ENCODE data around the gene SULT1C2. TPM values are rescaled to one million over a fixed set of nuclear protein-coding genes. Genes with fewer than 3 reads are reported as not detected.

Gene SULT1C2
- total and polyA plus RNA-seq, 2 of the 13 experiments (the other 11 are each of a cell fraction or from before 2014, with no cell fraction given): 4.0 to 6.2 TPM

DNA sequence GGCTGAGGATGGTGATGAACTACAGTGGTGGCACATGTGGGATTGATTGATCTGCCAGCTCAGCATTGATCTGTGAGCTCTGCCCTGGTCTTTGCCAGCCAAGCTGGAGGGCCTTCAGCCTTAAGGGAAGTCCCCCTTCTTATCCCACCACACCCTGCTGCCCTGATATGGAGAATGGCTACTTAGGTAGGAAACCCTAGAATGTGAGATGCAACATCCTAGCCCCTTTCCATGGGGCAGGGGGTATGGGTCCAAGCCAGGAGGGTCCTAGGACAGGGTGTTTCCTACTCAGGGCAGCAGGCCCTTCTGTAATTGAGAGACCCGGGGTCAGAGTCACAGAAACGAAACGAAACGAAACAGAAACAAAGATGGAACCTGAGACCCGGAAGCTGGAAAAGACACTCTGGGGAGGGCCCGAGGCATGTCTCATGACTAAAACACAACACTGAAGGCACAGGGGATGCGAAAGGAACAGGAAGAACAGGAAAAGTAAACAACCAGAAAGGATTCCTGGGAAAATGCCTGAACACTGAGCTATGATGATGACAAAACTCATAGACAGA lies 16.9 kb upstream of the SULT1C2 start (continued):
- TF ChIP-seq ZNF234 (CRISPR knock-in tag; conservative IDR thresholded peaks at IDR 0.05) (no peak), SRSF4 (IDR thresholded peaks at IDR 0.05; ENCODE audit: low read depth, low read length, poor library complexity, severe bottlenecking) (no peak), KAT2B (IDR thresholded peaks at IDR 0.05; ENCODE audit: borderline replicate concordance, low read depth, low read length) (no peak), REL (CRISPR knock-in tag; conservative IDR thresholded peaks at IDR 0.05) (no peak), NR1H2 (CRISPR knock-in tag; IDR thresholded peaks at IDR 0.05; ENCODE audit: borderline replicate concordance, low read depth) (no peak), ZNF879 (CRISPR knock-in tag; IDR thresholded peaks at IDR 0.05) (no peak), WIZ (CRISPR knock-in tag; IDR thresholded peaks at IDR 0.05) (no peak), ZNF33B (CRISPR knock-in tag; IDR thresholded peaks at IDR 0.05) (no peak), MYNN (CRISPR knock-in tag; IDR thresholded peaks at IDR 0.05; ENCODE audit: low read depth) (no peak), TCF7 (IDR thresholded peaks at IDR 0.05; ENCODE audit: low read depth) (no peak), ZNF350 (CRISPR knock-in tag; IDR thresholded peaks at IDR 0.05; ENCODE audit: borderline replicate concordance, low read depth) (no peak), PITX1 (CRISPR knock-in tag; IDR thresholded peaks at IDR 0.05) (no peak), AGO1 (IDR thresholded peaks at IDR 0.05; ENCODE audit: low read depth, low read length, poor library complexity, severe bottlenecking) (no peak), PHF8 (CRISPR knock-in tag; IDR thresholded peaks at IDR 0.05) (peak; percentile 56; the same call in 1 of the 2 replicates), GLI4 (CRISPR knock-in tag; IDR thresholded peaks at IDR 0.05; ENCODE audit: borderline replicate concordance) (0 out of 2 replicates have a peak, but pooled peaks have one; percentile 55), CCAR2 (optimal IDR thresholded peaks at IDR 0.05; ENCODE audit: low read depth, low read length) (no peak), ZNF446 (CRISPR knock-in tag; IDR thresholded peaks at IDR 0.05) (no peak)
- TF ChIP-seq, protein P1, sequence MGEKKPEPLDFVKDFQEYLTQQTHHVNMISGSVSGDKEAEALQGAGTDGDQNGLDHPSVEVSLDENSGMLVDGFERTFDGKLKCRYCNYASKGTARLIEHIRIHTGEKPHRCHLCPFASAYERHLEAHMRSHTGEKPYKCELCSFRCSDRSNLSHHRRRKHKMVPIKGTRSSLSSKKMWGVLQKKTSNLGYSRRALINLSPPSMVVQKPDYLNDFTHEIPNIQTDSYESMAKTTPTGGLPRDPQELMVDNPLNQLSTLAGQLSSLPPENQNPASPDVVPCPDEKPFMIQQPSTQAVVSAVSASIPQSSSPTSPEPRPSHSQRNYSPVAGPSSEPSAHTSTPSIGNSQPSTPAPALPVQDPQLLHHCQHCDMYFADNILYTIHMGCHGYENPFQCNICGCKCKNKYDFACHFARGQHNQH (CRISPR knock-in tag; IDR thresholded peaks at IDR 0.05): no peak
- TF ChIP-seq, protein P2, sequence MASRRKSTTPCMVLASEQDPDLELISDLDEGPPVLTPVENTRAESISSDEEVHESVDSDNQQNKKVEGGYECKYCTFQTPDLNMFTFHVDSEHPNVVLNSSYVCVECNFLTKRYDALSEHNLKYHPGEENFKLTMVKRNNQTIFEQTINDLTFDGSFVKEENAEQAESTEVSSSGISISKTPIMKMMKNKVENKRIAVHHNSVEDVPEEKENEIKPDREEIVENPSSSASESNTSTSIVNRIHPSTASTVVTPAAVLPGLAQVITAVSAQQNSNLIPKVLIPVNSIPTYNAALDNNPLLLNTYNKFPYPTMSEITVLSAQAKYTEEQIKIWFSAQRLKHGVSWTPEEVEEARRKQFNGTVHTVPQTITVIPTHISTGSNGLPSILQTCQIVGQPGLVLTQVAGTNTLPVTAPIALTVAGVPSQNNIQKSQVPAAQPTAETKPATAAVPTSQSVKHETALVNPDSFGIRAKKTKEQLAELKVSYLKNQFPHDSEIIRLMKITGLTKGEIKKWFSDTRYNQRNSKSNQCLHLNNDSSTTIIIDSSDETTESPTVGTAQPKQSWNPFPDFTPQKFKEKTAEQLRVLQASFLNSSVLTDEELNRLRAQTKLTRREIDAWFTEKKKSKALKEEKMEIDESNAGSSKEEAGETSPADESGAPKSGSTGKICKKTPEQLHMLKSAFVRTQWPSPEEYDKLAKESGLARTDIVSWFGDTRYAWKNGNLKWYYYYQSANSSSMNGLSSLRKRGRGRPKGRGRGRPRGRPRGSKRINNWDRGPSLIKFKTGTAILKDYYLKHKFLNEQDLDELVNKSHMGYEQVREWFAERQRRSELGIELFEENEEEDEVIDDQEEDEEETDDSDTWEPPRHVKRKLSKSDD (CRISPR knock-in tag; IDR thresholded peaks at IDR 0.05; ENCODE audit: low read depth): no peak
- TF ChIP-seq, protein P3, sequence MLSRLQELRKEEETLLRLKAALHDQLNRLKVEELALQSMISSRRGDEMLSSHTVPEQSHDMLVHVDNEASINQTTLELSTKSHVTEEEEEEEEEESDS (CRISPR knock-in tag; IDR thresholded peaks at IDR 0.05; ENCODE audit: borderline replicate concordance): no peak
- TF ChIP-seq, protein P4, sequence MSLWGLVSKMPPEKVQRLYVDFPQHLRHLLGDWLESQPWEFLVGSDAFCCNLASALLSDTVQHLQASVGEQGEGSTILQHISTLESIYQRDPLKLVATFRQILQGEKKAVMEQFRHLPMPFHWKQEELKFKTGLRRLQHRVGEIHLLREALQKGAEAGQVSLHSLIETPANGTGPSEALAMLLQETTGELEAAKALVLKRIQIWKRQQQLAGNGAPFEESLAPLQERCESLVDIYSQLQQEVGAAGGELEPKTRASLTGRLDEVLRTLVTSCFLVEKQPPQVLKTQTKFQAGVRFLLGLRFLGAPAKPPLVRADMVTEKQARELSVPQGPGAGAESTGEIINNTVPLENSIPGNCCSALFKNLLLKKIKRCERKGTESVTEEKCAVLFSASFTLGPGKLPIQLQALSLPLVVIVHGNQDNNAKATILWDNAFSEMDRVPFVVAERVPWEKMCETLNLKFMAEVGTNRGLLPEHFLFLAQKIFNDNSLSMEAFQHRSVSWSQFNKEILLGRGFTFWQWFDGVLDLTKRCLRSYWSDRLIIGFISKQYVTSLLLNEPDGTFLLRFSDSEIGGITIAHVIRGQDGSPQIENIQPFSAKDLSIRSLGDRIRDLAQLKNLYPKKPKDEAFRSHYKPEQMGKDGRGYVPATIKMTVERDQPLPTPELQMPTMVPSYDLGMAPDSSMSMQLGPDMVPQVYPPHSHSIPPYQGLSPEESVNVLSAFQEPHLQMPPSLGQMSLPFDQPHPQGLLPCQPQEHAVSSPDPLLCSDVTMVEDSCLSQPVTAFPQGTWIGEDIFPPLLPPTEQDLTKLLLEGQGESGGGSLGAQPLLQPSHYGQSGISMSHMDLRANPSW (CRISPR knock-in tag; IDR thresholded peaks at IDR 0.05; ENCODE audit: borderline replicate concordance): no peak
- TF ChIP-seq, protein P5, sequence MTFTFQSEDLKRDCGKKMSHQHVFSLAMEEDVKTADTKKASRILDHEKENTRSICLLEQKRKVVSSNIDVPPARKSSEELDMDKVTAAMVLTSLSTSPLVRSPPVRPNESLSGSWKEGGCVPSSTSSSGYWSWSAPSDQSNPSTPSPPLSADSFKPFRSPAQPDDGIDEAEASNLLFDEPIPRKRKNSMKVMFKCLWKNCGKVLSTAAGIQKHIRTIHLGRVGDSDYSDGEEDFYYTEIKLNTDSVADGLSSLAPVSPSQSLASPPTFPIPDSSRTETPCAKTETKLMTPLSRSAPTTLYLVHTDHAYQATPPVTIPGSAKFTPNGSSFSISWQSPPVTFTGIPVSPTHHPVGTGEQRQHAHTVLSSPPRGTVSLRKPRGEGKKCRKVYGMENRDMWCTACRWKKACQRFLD (CRISPR knock-in tag; IDR thresholded peaks at IDR 0.05; ENCODE audit: borderline replicate concordance): no peak
